ENCODE results near the gene BCL6. TPM values are rescaled to one million over a fixed set of nuclear protein-coding genes. Genes with fewer than 3 reads are reported as not detected.

BCL6 gene
- total RNA-seq, 1 experiment from 2014 or later = 10.2 TPM

- no peak for DNase-seq (ENCODE audit: low spot score)
- ATAC-seq = no peak
- Mint-ChIP-seq H3K27ac (no peak overlapping the region), H3K36me3 (peaks cover 45% of the 10 kb centered on the region), H3K9me3 (no peaks in the 10 kb centered on the region), H3K27me3 (ENCODE audit: low read depth) (no peaks in the 10 kb centered on the region), H3K4me3 (no peak overlapping the region), H3K4me1 (peaks cover 27% of the 10 kb centered on the region)
- ChIA-PET POLR2A (no interaction called here), CTCF (interaction anchor here (0.6 to 3.6 kb wide), 6 partner anchors 12 to 401 kb away, joined by 3 to 17 read pairs (median 8); no protein-coding TSS in a partner anchor)
- no peak for TF ChIP-seq FOXJ3 (CRISPR knock-in tag; IDR thresholded peaks at IDR 0.05; ENCODE audit: borderline replicate concordance)
- no peak for TF ChIP-seq TEAD4 (CRISPR knock-in tag; IDR thresholded peaks at IDR 0.05)
- no peak for TF ChIP-seq NFATC4 (CRISPR knock-in tag; IDR thresholded peaks at IDR 0.05)
- no peak for TF ChIP-seq CBFB (CRISPR knock-in tag; IDR thresholded peaks at IDR 0.05; ENCODE audit: low read depth)
- no peak for TF ChIP-seq GABPB1 (CRISPR knock-in tag; IDR thresholded peaks at IDR 0.05)
- no peak for TF ChIP-seq MXD4 (CRISPR knock-in tag; IDR thresholded peaks at IDR 0.05; ENCODE audit: borderline replicate concordance)
- TF ChIP-seq, protein P1, sequence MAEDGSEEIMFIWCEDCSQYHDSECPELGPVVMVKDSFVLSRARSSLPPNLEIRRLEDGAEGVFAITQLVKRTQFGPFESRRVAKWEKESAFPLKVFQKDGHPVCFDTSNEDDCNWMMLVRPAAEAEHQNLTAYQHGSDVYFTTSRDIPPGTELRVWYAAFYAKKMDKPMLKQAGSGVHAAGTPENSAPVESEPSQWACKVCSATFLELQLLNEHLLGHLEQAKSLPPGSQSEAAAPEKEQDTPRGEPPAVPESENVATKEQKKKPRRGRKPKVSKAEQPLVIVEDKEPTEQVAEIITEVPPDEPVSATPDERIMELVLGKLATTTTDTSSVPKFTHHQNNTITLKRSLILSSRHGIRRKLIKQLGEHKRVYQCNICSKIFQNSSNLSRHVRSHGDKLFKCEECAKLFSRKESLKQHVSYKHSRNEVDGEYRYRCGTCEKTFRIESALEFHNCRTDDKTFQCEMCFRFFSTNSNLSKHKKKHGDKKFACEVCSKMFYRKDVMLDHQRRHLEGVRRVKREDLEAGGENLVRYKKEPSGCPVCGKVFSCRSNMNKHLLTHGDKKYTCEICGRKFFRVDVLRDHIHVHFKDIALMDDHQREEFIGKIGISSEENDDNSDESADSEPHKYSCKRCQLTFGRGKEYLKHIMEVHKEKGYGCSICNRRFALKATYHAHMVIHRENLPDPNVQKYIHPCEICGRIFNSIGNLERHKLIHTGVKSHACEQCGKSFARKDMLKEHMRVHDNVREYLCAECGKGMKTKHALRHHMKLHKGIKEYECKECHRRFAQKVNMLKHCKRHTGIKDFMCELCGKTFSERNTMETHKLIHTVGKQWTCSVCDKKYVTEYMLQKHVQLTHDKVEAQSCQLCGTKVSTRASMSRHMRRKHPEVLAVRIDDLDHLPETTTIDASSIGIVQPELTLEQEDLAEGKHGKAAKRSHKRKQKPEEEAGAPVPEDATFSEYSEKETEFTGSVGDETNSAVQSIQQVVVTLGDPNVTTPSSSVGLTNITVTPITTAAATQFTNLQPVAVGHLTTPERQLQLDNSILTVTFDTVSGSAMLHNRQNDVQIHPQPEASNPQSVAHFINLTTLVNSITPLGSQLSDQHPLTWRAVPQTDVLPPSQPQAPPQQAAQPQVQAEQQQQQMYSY (CRISPR knock-in tag; IDR thresholded peaks at IDR 0.05) = no peak
- TF ChIP-seq ZNF138 (CRISPR knock-in tag; conservative IDR thresholded peaks at IDR 0.05) = no peak
- TF ChIP-seq, protein P2, sequence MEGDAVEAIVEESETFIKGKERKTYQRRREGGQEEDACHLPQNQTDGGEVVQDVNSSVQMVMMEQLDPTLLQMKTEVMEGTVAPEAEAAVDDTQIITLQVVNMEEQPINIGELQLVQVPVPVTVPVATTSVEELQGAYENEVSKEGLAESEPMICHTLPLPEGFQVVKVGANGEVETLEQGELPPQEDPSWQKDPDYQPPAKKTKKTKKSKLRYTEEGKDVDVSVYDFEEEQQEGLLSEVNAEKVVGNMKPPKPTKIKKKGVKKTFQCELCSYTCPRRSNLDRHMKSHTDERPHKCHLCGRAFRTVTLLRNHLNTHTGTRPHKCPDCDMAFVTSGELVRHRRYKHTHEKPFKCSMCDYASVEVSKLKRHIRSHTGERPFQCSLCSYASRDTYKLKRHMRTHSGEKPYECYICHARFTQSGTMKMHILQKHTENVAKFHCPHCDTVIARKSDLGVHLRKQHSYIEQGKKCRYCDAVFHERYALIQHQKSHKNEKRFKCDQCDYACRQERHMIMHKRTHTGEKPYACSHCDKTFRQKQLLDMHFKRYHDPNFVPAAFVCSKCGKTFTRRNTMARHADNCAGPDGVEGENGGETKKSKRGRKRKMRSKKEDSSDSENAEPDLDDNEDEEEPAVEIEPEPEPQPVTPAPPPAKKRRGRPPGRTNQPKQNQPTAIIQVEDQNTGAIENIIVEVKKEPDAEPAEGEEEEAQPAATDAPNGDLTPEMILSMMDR (IDR thresholded peaks at IDR 0.05) = no peak
- no peak for TF ChIP-seq NR3C1 (CRISPR knock-in tag; conservative IDR thresholded peaks at IDR 0.05; ENCODE audit: low read depth)
- no peak for TF ChIP-seq JAZF1 (CRISPR knock-in tag; IDR thresholded peaks at IDR 0.05)
- no peak for TF ChIP-seq ESRRA (CRISPR knock-in tag; IDR thresholded peaks at IDR 0.05; ENCODE audit: borderline replicate concordance)
- TF ChIP-seq CREB1 (CRISPR knock-in tag; IDR thresholded peaks at IDR 0.05) = no peak
- TF ChIP-seq, protein P3, sequence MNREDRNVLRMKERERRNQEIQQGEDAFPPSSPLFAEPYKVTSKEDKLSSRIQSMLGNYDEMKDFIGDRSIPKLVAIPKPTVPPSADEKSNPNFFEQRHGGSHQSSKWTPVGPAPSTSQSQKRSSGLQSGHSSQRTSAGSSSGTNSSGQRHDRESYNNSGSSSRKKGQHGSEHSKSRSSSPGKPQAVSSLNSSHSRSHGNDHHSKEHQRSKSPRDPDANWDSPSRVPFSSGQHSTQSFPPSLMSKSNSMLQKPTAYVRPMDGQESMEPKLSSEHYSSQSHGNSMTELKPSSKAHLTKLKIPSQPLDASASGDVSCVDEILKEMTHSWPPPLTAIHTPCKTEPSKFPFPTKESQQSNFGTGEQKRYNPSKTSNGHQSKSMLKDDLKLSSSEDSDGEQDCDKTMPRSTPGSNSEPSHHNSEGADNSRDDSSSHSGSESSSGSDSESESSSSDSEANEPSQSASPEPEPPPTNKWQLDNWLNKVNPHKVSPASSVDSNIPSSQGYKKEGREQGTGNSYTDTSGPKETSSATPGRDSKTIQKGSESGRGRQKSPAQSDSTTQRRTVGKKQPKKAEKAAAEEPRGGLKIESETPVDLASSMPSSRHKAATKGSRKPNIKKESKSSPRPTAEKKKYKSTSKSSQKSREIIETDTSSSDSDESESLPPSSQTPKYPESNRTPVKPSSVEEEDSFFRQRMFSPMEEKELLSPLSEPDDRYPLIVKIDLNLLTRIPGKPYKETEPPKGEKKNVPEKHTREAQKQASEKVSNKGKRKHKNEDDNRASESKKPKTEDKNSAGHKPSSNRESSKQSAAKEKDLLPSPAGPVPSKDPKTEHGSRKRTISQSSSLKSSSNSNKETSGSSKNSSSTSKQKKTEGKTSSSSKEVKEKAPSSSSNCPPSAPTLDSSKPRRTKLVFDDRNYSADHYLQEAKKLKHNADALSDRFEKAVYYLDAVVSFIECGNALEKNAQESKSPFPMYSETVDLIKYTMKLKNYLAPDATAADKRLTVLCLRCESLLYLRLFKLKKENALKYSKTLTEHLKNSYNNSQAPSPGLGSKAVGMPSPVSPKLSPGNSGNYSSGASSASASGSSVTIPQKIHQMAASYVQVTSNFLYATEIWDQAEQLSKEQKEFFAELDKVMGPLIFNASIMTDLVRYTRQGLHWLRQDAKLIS (CRISPR knock-in tag; IDR thresholded peaks at IDR 0.05; ENCODE audit: borderline replicate concordance) = no peak
- no peak for TF ChIP-seq ZMAT4 (CRISPR knock-in tag; IDR thresholded peaks at IDR 0.05)
These were observed 24.2 kb downstream of the BCL6 start for GRCh38 chr3:187721055-187721454.

DNA sequence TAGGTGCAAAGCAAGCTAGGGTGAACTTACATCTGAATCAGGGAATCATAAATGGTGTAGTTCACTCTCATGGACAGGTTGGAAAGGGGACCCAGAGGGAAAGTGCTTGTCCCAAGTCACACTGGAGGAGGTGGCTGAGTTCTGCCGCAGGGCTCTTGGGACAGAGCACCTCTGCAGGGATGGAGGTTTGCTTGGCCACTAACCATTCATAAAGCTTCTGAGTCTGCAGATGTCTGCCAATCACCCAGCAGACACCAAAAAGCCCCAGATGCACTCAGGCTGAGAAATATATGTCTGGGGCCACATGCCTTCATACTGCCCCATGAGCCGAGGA lies 25.0 kb downstream of the BCL6 start:
- Mint-ChIP-seq H3K9me3 (no peaks in the 10 kb centered on the region), H3K27me3 (ENCODE audit: low read depth) (peaks cover 5% of the 10 kb centered on the region; the same call in 1 of the 2 replicates), H3K27ac (no peak overlapping the region), H3K4me1 (peaks cover 27% of the 10 kb centered on the region), H3K4me3 (no peak overlapping the region), H3K36me3 (peaks cover 39% of the 10 kb centered on the region)
- no peak for DNase-seq (ENCODE audit: low spot score)
- ChIA-PET POLR2A (interaction anchor here (0.6 kb wide), 1 partner anchor 29 kb away, joined by 3 read pairs; no protein-coding TSS in a partner anchor), CTCF (interaction anchor here (0.8 to 3.6 kb wide), 9 partner anchors 11 to 555 kb away, joined by 3 to 17 read pairs (median 5); no protein-coding TSS in a partner anchor)
- no peak for TF ChIP-seq USF2 (CRISPR knock-in tag; IDR thresholded peaks at IDR 0.05)
- TF ChIP-seq, protein P2 (IDR thresholded peaks at IDR 0.05) = no peak
- TF ChIP-seq, protein P4, sequence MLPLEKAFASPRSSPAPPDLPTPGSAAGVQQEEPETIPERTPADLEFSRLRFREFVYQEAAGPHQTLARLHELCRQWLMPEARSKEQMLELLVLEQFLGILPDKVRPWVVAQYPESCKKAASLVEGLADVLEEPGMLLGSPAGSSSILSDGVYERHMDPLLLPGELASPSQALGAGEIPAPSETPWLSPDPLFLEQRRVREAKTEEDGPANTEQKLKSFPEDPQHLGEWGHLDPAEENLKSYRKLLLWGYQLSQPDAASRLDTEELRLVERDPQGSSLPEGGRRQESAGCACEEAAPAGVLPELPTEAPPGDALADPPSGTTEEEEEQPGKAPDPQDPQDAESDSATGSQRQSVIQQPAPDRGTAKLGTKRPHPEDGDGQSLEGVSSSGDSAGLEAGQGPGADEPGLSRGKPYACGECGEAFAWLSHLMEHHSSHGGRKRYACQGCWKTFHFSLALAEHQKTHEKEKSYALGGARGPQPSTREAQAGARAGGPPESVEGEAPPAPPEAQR (CRISPR knock-in tag; IDR thresholded peaks at IDR 0.05) = no peak
- ATAC-seq = no peak

Measured in WTC11 (cell line).